Ovary (tissue), 3 donors: ENCODE measurements around the gene SEMA6D.

ENCODE experiments used
- EP300 ChIP-seq: sonication (generic); formaldehyde crosslinking; IDR thresholded peaks from one replicate; pipeline ENCODE4 v1.6.1; 2017; ENCODE audit warnings: antibody characterized with exemption
- POLR2A ChIP-seq: fragments of 450-650 bp; IDR thresholded peaks from one replicate; pipeline ENCODE4 v1.6.1; 2017; ENCODE audit warnings: antibody characterized with exemption, mild to moderate bottlenecking, moderate library complexity
- TF ChIP-seq, protein P1 (sequence below), 3 donors: fragments of 450-650 bp in 2 of 3; fragments of 200-600 bp in 1 of 3; IDR thresholded peaks; one replicate each; pipeline versions ENCODE4 v1.5.1 to v1.8.0; 2016 to 2022; ENCODE audit warnings: antibody characterized with exemption in 3 of 3, mild to moderate bottlenecking in 1 of 3
- donor health status: DM: no; HTN: no; CAD: no.

DNA sequence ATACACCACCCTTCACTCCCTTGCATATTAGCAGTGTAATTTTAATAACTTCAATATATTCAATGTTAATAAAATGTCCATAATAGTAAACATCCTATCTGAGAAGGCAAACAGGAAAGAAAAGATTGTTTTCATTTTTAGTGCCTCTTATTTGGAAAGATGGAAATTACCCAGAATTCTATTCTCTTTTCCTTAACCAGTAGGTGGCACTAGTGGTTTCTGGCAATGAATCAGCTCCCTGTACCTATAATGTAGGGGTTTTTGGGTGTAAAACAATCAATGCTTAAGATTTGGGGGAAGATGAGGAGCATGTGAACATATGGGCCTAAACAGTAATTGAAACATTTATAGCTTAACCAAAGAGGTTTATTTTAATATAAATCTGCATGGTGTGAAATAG lies 5.7 kb upstream of the SEMA6D start:
- TF ChIP-seq, protein P1, sequence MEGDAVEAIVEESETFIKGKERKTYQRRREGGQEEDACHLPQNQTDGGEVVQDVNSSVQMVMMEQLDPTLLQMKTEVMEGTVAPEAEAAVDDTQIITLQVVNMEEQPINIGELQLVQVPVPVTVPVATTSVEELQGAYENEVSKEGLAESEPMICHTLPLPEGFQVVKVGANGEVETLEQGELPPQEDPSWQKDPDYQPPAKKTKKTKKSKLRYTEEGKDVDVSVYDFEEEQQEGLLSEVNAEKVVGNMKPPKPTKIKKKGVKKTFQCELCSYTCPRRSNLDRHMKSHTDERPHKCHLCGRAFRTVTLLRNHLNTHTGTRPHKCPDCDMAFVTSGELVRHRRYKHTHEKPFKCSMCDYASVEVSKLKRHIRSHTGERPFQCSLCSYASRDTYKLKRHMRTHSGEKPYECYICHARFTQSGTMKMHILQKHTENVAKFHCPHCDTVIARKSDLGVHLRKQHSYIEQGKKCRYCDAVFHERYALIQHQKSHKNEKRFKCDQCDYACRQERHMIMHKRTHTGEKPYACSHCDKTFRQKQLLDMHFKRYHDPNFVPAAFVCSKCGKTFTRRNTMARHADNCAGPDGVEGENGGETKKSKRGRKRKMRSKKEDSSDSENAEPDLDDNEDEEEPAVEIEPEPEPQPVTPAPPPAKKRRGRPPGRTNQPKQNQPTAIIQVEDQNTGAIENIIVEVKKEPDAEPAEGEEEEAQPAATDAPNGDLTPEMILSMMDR (IDR thresholded peaks at IDR 0.05), result peak; percentile 15 to 29 (median 25)
- no peak for TF ChIP-seq POLR2A
- TF ChIP-seq EP300, result no peak
